Gastrocnemius medialis (tissue), 4 donors: ENCODE results near the gene SH3GL1.

Experiments
- CTCF ChIP-seq, 5 experiments: fragments of 450-650 bp in 3 of 5; fragments of 200-600 bp in 2 of 5; sonication (generic) in 2 of 5; IDR thresholded peaks in 4 of 5; conservative IDR thresholded peaks in 1 of 5; 1 replicate in 4 of 5; 2 replicates in 1 of 5; pipeline ENCODE4 v1.5.1; 2016 to 2019; ENCODE audit warnings: antibody characterized with exemption in 5 of 5, mild to moderate bottlenecking in 3 of 5, moderate library complexity in 3 of 5
- POLR2A ChIP-seq, 2 donors: fragments of 450-650 bp; IDR thresholded peaks; one replicate each; pipeline ENCODE4 v1.6.1; 2017; ENCODE audit warnings: antibody characterized with exemption in 2 of 2, mild to moderate bottlenecking in 2 of 2, moderate library complexity in 2 of 2

- TF ChIP-seq CTCF (IDR thresholded peaks at IDR 0.05 in 4 of 5, conservative IDR thresholded peaks at IDR 0.05 in 1 of 5) = no peak
- TF ChIP-seq POLR2A (IDR thresholded peaks at IDR 0.05) = no peak
These were observed 10.8 kb downstream of the SH3GL1 start for GRCh38 chr19:4389511-4390016.
